IPS-11a (cell line): ENCODE data around the gene DPCD.
"Not testable (repeated sequence)": the region's sequence is repeated elsewhere in the genome, so short reads cannot be mapped to it uniquely, and the experiment has no call there.

Source experiments
- H3K4me3 ChIP-seq: one replicate; pipeline ENCODE4 v1.5.1; 2013; ENCODE audit warnings: low read depth, low read length, control low read depth

The DPCD gene

DNA sequence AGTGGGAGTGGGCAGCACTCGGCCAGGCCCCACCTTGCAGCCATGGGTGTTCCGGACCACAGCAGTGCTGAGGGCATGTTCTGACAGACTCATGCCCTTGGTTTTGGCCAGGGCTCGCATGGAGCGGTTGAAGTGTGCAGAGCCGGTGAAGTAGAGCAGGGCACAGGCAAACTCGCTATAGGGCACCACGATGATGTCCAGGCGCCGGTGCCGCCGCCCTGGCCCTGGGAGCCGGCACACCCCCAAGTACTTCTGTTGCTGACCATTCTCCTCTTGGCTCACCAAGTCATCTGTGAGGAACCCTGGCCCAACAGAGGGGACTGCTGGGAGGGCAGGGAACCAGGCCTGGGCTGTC is 8.6 kb upstream of the DPCD start:
- H3K4me3 ChIP-seq = no peak overlapping the region

DNA sequence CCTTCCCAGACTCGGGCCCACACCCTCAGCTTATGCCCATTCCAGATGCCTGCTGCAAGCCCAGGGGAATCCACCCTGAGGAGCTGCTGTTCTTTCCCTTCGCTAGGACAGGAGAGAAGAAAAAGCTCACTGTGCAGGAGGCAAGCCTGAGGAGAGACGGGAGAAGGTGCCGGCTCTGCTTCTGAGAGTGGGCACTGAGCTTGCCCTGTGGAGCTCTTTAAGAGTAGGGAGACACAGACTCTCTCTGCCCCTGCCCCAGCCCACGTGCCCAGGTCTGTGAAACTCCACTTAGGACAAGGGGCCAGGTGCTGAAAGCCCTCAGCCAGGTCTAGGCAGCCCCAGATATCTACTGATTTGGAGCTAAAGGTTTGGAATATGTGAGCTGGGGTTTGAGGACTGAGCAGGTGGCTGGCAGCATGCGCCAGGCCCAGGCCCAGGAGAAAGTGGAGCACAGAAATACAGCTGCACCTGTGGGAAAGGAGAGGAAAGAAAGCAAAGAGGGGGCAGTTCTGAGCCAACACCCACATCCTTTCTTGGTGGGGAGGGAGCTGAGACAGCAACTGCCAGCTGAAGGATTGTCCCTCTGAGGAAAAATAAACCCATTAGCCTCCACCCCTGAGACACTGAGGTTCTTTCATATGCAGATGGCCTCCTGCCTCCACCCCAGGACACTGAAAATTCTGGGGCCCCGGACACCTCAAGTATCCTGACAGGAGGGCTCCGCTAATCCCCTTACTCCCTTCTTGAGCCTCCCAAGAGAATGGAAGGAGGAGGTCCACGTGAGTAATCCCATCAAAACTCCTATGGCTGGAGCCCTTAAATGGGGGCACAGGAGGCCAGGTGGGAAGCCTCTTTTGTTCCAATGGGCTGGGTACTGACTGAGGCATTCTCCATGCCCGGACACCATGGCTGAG is 7.4 kb upstream of the DPCD start:
- H3K4me3 ChIP-seq = no peak overlapping the region

DNA sequence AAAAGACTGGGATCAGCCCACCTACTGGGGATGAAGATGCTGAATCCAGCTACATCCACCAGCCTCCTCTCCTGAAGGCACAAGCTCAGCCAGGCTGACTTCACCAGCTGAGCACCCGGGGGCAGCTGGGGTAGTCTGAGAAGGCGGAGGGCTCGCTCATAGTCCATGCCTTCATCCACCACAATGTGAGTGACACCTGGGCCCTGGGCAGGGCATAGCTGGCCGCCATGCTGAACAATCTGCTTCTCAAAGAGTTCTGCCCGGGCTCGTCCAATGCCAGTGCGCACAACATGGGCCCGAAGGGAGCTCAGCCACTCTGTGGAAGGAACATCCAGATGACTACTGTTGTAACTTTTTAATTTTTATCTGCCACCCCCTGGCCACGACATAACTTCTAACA is 2.3 kb upstream of the DPCD start:
- no peak overlapping the region for H3K4me3 ChIP-seq

DNA sequence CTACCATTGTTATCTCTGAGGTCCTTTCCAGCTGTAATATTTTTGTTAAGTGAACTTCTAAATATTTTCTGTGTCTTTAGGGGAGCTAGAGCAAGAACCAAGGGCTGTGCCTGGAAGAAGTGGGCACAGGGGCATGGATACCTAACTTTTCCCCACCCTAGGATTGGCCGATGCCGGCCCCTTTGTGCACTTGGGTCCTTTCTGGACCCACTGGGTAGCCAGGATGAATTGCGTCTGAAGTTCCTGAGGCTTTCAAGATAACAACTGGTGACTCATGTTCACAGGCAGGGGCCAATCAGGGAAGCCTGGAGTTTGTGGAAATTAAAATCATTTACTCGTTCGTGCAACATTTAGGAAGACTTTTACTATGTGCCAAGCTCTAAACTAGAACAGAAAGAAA is 758 bp downstream of the DPCD start:
- peak overlapping the region; percentile 93 for H3K4me3 ChIP-seq

- not testable (repeated sequence) for H3K4me3 ChIP-seq
Measured at GRCh38 chr10:101593331-101593730, 5.2 kb downstream of the DPCD start.

DNA sequence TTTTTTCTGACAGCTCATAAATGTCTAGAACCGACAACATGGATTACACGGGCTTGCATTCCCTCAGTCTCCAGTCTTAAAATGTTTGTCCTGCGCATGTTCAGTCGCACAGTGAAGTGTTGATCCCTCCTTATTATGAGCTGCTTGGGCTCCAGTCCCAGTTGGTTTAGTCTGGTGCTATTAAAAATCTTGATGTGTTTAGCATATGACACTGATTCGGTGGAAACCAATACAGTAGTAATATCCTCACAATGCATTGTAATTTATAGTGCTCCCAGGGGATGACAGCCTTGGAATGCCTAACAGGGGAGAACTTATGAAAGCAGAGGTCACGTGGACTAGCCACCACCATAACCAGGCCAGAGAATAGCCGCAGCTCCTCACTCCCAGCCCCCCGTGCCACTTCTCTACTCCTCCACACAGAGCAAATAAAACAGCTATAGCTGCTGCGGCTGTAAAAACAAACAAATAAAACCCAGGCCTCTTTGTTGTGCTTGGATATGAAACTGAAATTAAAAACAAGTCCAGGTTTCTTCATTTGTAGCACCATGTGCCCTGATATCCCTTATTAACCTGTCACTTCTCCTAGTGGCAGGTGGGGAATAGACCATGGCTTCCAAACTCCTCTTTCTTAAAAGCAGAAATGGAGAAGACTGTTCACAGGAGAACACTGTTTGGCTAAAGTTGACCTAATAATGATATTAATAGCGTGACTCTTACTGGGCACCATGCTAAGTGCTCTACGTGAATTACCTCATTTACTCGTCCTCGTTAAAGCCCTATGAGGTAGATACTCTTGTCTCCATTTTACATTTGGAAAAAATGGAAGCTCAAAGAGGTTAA is 7.7 kb downstream of the DPCD start:
- no peak overlapping the region for H3K4me3 ChIP-seq

- no peak overlapping the region for H3K4me3 ChIP-seq
Measured at GRCh38 chr10:101597091-101597900, 9.2 kb downstream of the DPCD start.

GRCh38 chr10:101601541-101601940 is 13.4 kb downstream of the DPCD start:
- H3K4me3 ChIP-seq = no peak overlapping the region

GRCh38 chr10:101602761-101603398 is 14.8 kb downstream of the DPCD start:
- H3K4me3 ChIP-seq = no peak overlapping the region

- no peak overlapping the region for H3K4me3 ChIP-seq
Measured at GRCh38 chr10:101607124-101607523, 19.0 kb downstream of the DPCD start.

GRCh38 chr10:101609481-101609880 is 21.4 kb downstream of the DPCD start:
- no peak overlapping the region for H3K4me3 ChIP-seq

- H3K4me3 ChIP-seq = no peak overlapping the region
Measured at GRCh38 chr10:101611096-101611905, 23.2 kb downstream of the DPCD start.

GRCh38 chr10:101612086-101612485 is 24.0 kb downstream of the DPCD start:
- no peak overlapping the region for H3K4me3 ChIP-seq

DNA sequence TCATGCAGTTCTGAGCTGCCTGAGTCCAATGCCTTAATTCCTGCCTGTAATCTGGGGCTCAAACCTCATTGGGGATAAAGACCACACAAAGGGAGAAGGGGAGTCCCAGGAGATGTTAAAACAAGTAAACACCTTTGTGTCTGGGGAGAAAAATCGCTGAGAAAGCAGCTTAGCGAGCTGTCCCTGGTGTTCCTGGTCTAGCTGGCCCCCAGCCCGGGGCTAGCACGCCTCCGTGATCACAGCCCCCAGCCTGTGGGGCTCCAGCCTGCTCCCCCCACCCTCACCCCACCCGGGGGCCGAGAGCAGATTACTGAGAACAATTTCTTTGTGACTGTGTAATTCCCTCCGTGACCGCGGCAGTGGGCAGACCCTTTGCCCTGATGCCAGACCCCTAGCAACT is 24.8 kb downstream of the DPCD start:
- no peak overlapping the region for H3K4me3 ChIP-seq

DNA sequence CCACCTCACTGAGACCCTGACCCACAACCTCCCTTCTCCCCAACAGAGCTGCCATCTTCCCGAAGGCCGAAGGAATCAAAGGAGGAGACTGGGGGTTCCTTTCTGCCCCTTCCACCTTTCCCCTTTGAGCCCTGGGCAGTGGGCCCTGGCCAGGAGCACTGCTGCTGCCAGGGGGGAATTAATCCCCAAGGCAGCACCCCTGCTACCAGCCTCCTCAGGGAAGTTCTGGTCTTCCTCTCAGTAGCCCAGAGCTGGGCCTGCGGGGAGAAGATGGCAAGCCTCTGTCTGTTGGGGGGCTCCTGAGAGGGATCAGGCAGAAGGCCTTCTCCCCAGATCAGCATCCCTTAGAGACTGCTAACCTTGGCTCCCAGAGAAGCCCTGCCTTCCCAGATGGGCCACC is 25.5 kb downstream of the DPCD start:
- H3K4me3 ChIP-seq = no peak overlapping the region

- no peak overlapping the region for H3K4me3 ChIP-seq
Measured at GRCh38 chr10:101614663-101615524, 26.8 kb downstream of the DPCD start.

- no peak overlapping the region for H3K4me3 ChIP-seq
Measured at GRCh38 chr10:101615525-101616116, 27.5 kb downstream of the DPCD start.

DNA sequence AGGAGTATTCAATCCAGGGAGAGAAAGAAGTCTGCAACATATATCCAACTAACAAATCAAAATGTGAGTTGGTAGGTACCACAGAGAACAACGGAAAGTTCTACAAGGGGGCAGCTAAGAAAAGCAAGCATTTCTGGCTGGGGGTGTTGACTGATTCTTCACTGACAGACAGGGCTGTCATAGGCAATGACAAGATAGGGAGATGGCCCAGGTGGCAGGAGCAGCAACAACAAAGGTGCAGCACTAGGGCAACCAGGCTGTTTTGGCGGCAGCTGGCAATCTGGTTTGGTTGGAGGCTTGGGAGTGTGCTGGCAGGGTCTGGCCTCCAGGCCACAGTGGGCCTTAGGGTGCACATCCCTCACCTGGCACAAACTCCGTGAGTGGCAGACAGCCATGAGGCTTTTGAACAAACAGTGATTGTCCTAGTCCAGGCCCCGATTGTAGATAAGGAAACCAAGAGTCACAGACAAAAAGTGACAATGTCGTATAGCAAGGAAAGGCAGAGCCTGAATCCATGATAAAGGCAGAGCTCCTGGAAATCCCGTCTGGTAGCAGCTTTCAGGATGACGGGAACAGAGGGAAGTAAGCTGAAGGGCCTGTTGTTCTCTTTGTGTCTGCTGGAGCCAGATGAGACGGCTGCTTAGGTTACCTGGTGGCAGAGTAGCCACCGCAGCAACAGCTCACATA is 28.4 kb downstream of the DPCD start:
- H3K4me3 ChIP-seq = no peak overlapping the region
